HEK293 (cell line): ENCODE results near the gene ACTR3.

Experiments
- ZNF121 ChIP-seq: fragments of 450-650 bp; formaldehyde crosslinking; IDR thresholded peaks from 2 replicates; pipeline ENCODE4 v1.5.1; 2016; ENCODE audit warnings: missing biosample characterization, missing genetic modification characterization
- ZNF274 ChIP-seq, 2 experiments: fragments of 200-500 bp in 1 of 2; fragments of 450-650 bp in 1 of 2; sonication (Bioruptor generic) in 1 of 2; formaldehyde crosslinking in 1 of 2; IDR thresholded peaks; 2 replicates each; pipeline versions ENCODE4 v1.5.1 to v1.6.1; 2014 to 2016; ENCODE audit warnings: borderline replicate concordance in 1 of 2, inconsistent platforms in 1 of 2, low read length in 1 of 2, missing biosample characterization in 1 of 2, missing genetic modification characterization in 1 of 2

DNA sequence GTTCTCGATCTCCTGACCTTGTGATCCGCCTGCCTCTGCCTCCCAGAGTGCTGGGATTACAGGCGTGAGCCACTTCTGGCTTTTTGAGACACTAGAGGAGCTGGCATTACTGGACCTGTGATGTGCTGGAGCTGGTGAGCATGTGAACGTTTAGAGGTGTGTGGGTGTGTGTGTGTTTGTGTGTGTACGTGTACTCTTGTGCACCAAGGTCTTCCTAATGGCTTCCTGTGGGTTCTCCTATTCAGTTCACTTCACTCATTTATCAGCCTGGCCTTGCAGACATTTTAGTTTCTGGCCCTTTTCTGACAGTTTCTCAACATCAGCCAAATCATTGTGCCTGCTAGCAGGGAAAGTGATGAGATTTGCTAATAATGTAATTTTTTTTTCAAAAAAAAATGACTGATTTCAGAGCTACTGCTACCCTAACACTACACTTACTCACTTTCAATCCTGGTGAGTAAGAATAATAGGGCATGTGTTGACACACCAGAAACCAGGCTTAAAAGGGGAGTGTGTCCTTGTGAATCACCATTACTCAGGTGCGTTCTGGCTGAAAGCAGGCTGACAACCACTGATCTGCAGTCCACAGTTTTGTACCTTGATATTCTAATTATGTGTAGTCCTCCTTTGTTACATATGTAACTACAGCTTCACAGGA is 41.0 kb upstream of the ACTR3 start:
- TF ChIP-seq ZNF121 (tag by site-specific recombination) (no peak), ZNF274 (IDR thresholded peaks at IDR 0.05; ENCODE audit: low read length) (no peak), ZNF274 (tag by site-specific recombination; IDR thresholded peaks at IDR 0.05; ENCODE audit: borderline replicate concordance) (no peak)
